Gastroesophageal sphincter (tissue), 4 donors: ENCODE measurements around the gene MACF1. TPM values are rescaled to one million over a fixed set of nuclear protein-coding genes. Genes with fewer than 3 reads are reported as not detected.

Source experiments
- ATAC-seq: fragments of 150-250 bp; one replicate; pipeline ENCODE4 v1.9.1; 2016; ENCODE audit warnings: mild to moderate bottlenecking, moderate library complexity
- H3K27ac ChIP-seq, 4 donors: fragments of 200-600 bp; sonication (generic) in 3 of 4; 1 replicate in 3 of 4; 2 replicates in 1 of 4; pipeline ENCODE4 v1.5.1; 2016 to 2019
- H3K27me3 ChIP-seq: fragments of 200-600 bp; sonication (generic); one replicate; pipeline ENCODE4 v1.5.1; 2019
- H3K36me3 ChIP-seq, 2 donors: fragments of 200-600 bp; sonication (generic); one replicate each; pipeline ENCODE4 v1.5.1; 2019; ENCODE audit warnings: control low read depth in 1 of 2
- H3K4me1 ChIP-seq, 3 donors: fragments of 200-600 bp; sonication (generic); 1 replicate in 2 of 3; 2 replicates in 1 of 3; pipeline ENCODE4 v1.5.1; 2016 to 2019; ENCODE audit warnings: control low read depth in 2 of 3
- H3K4me3 ChIP-seq, 2 donors: fragments of 200-600 bp; sonication (generic); one replicate each; pipeline ENCODE4 v1.5.1; 2019; ENCODE audit warnings: mild to moderate bottlenecking in 1 of 2, moderate library complexity in 1 of 2
- H3K9me3 ChIP-seq, 3 donors: fragments of 200-600 bp; sonication (generic); one replicate each; pipeline ENCODE4 v1.5.1; 2017 to 2019; ENCODE audit warnings: control low read depth in 2 of 3
- EP300 ChIP-seq: sonication (generic); formaldehyde crosslinking; IDR thresholded peaks from one replicate; pipeline ENCODE4 v1.6.1; 2017; ENCODE audit warnings: antibody characterized with exemption, mild to moderate bottlenecking
- POLR2A ChIP-seq, 2 donors: fragments of 450-650 bp; IDR thresholded peaks; one replicate each; pipeline ENCODE4 v1.6.1; 2017; ENCODE audit warnings: antibody characterized with exemption in 2 of 2, mild to moderate bottlenecking in 2 of 2, moderate library complexity in 1 of 2
- POLR2AphosphoS5 ChIP-seq: sonication (generic); formaldehyde crosslinking; IDR thresholded peaks from one replicate; pipeline ENCODE4 v1.6.1; 2017; ENCODE audit warnings: antibody characterized with exemption
- WGBS, 2 donors: methylation state at CpG; one replicate each; pipeline ENCODE4 v1.1.5; 2018; ENCODE audit warnings: low coverage in 1 of 2; 5-methylcytosine and 5-hydroxymethylcytosine counted together
- total RNA-seq, 4 donors: library from RNA; depleted of rRNA; stranded (reverse); fragments of >200 nt; gene quantifications; one replicate each; pipeline ENCODE4 v1.1.0, GENCODE V29; 2016
- TF ChIP-seq, protein P1 (sequence below), 4 experiments: fragments of 200-600 bp in 2 of 4; fragments of 450-650 bp in 2 of 4; sonication (generic) in 1 of 4; IDR thresholded peaks; one replicate each; pipeline ENCODE4 v1.5.1; 2017 to 2019; ENCODE audit warnings: antibody characterized with exemption in 4 of 4, mild to moderate bottlenecking in 2 of 4, moderate library complexity in 2 of 4

MACF1 gene
- total RNA-seq, 4 donors from 2014 or later: 454 to 752 (median 541) TPM

DNA sequence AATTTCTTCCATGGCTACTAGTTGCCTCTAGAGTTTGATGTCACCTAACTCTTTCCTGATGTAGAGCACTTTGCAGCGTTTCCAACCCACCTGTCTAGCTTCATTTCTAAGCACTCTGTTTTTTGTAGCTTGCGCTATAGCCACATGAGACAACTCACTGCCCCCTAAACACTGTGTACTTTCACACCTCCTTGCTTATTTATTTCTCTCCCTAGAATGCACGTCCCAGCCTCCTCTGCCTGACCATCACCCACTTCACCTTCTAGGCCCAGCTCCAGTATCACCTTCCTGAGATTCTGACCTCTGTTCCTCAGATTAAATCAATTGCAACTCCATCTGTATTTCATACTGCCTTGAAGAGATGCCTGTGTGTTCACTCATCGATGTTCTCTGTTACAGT is 32.5 kb downstream of the MACF1 start:
- Histone ChIP-seq H3K4me3 (no peak overlapping the region), H3K27me3 (no peaks in the 10 kb centered on the region), H3K4me1 (peaks cover 4 to 48% (median 8%) of the 10 kb centered on the region in 3 donors), H3K9me3 (no peaks in the 10 kb centered on the region), H3K36me3 (peaks cover 0 to 9% of the 10 kb centered on the region in 2 donors), H3K27ac (peak overlapping the region in 1 of 4 donors; percentile 8)
- WGBS, 2 donors: 72 to 76% methylated on average over 4 of the region's 4 CpGs
- ATAC-seq: no peak
- no peak for TF ChIP-seq POLR2A (IDR thresholded peaks at IDR 0.05)
- TF ChIP-seq EP300: no peak
- no peak for TF ChIP-seq POLR2AphosphoS5
- TF ChIP-seq, protein P1, sequence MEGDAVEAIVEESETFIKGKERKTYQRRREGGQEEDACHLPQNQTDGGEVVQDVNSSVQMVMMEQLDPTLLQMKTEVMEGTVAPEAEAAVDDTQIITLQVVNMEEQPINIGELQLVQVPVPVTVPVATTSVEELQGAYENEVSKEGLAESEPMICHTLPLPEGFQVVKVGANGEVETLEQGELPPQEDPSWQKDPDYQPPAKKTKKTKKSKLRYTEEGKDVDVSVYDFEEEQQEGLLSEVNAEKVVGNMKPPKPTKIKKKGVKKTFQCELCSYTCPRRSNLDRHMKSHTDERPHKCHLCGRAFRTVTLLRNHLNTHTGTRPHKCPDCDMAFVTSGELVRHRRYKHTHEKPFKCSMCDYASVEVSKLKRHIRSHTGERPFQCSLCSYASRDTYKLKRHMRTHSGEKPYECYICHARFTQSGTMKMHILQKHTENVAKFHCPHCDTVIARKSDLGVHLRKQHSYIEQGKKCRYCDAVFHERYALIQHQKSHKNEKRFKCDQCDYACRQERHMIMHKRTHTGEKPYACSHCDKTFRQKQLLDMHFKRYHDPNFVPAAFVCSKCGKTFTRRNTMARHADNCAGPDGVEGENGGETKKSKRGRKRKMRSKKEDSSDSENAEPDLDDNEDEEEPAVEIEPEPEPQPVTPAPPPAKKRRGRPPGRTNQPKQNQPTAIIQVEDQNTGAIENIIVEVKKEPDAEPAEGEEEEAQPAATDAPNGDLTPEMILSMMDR (IDR thresholded peaks at IDR 0.05): no peak

DNA sequence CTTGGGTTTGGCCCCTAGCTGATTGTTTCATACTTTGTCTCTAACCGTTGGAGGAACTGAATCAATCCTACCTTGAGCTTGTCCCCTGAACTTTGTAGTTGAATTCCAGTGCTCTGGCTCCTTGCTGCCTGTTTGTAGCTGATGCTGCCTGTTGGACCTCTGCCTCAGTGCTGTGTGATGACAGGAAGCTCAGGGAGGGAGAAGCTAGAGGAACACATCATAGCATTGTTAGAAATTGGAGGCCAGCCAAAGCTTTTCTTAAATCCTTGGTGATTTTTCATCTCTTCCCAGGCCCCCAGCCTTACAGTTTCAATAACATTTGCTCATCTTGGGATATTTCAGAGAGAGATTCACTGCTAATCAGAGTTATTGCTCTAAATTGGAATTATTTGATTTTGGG is 34.0 kb downstream of the MACF1 start:
- Histone ChIP-seq H3K27ac (peak overlapping the region in 3 of 4 donors; percentile 15 to 50 (median 32)), H3K4me3 (no peak overlapping the region), H3K27me3 (no peaks in the 10 kb centered on the region), H3K4me1 (peaks cover 4 to 39% (median 8%) of the 10 kb centered on the region in 3 donors), H3K9me3 (no peaks in the 10 kb centered on the region), H3K36me3 (peaks cover 0 to under 1% of the 10 kb centered on the region in 2 donors)
- ATAC-seq: peak; percentile 50
- 0 to 33% methylated on average over 1 of the region's 1 CpG for WGBS, 2 donors
- TF ChIP-seq POLR2AphosphoS5 (no peak), EP300 (no peak), POLR2A (IDR thresholded peaks at IDR 0.05) (no peak)
- TF ChIP-seq, protein P1 (IDR thresholded peaks at IDR 0.05): no peak

DNA sequence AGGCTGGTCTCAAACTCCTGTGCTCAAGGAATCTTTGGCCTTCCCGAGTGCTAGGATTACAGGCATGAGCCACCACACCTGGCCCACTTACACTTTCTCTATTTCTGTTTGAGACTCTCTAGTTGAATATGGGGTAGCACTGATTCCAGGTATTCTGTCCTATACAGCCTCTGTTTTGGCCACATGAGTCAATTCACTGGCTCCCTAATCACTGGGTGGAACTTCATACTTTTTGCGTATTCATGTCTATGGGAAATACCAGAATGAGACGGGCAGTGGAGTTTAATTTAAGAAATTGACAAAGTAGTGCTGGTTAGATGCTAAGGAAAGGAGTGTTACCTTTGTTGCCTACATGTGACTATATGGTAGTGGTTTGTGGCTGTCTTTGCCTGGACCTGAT is 35.5 kb downstream of the MACF1 start:
- H3K36me3 ChIP-seq: no peaks in the 10 kb centered on the region
- H3K27ac ChIP-seq: no peak overlapping the region
- no peak for ATAC-seq
- no peaks in the 10 kb centered on the region for H3K9me3 ChIP-seq
- TF ChIP-seq POLR2AphosphoS5 (no peak), POLR2A (IDR thresholded peaks at IDR 0.05) (no peak), EP300 (no peak)
- TF ChIP-seq, protein P1 (IDR thresholded peaks at IDR 0.05): no peak
- 84 to 92% methylated on average over 3 of the region's 3 CpGs for WGBS, 2 donors
- peaks cover 4 to 38% (median 8%) of the 10 kb centered on the region in 3 donors for H3K4me1 ChIP-seq
- H3K4me3 ChIP-seq: no peak overlapping the region
- no peaks in the 10 kb centered on the region for H3K27me3 ChIP-seq

DNA sequence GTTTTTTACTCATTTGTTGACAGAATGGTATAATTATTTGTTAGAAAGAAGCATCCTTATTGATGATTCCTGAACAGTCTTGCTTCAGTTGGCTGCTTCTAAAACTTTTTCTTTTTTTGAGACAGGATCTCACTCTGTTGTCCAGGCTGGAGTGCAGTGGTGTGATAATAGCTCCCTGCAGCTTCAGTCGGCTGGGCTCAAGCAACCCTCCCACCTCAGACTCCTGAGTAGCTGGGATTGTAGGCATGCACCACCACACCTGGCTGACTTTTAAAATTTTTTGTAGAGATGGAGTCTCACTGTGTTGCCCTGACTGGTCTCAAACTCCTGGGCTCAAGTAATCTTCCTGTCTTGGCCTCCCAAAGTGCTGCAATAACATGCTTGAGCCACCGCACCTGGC is 38.8 kb downstream of the MACF1 start:
- Histone ChIP-seq H3K27me3 (no peaks in the 10 kb centered on the region), H3K27ac (no peak overlapping the region), H3K4me3 (no peak overlapping the region), H3K9me3 (no peaks in the 10 kb centered on the region), H3K36me3 (no peaks in the 10 kb centered on the region), H3K4me1 (peaks cover 3 to 9% (median 6%) of the 10 kb centered on the region in 3 donors)
- TF ChIP-seq POLR2A (IDR thresholded peaks at IDR 0.05): no peak
- no peak for TF ChIP-seq POLR2AphosphoS5
- TF ChIP-seq, protein P1 (IDR thresholded peaks at IDR 0.05): no peak
- no peak for TF ChIP-seq EP300
- WGBS, 2 donors: 76 to 88% methylated on average over 2 of the region's 2 CpGs
- ATAC-seq: no peak

DNA sequence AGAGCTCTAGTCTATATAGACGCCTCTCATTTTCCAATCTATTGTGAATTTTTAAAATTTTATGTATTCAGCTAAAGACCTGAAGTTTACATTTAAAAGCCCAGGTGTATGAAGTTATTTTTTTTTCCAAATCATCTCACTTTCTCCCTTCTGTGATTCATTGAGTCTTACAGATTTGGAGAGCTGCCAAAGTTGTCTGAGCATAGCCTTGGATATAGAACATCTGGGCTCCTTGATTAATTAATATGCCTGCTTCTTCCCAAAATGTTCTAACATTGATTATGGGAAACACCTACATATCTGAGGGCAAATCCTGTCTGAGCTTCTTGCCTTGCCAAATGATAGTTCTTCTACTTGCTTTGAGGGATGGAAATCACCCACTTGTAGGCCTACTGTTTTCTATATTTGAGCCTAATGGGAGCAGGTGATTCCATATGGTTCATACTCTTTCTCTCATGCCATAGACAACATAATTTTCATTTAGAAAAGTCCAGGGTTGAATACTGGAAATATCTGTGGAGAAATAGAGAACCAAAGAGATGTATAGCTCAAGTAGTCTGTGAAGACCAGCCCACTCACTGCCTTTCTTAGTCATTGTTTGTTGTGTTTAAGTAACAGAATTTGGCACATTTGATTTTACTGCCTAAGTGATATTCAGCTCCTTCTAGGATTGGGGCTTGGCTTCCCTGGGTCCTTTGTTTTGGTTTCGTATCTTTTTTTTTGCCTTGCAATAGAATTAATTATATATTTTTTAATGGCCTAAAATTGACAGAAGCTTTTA is 46.2 kb downstream of the MACF1 start:
- Histone ChIP-seq H3K36me3 (peaks cover 0 to 22% of the 10 kb centered on the region in 2 donors), H3K27me3 (no peaks in the 10 kb centered on the region), H3K27ac (no peak overlapping the region), H3K4me1 (peaks cover 3 to 52% (median 9%) of the 10 kb centered on the region in 3 donors), H3K9me3 (no peaks in the 10 kb centered on the region), H3K4me3 (no peak overlapping the region)
- TF ChIP-seq EP300 (no peak), POLR2AphosphoS5 (no peak), POLR2A (IDR thresholded peaks at IDR 0.05) (no peak)
- TF ChIP-seq, protein P1 (IDR thresholded peaks at IDR 0.05): no peak
- 68 to 73% methylated on average over 2 of the region's 2 CpGs for WGBS, 2 donors
- ATAC-seq: no peak
